ENCODE data around the gene CNNM1. TPM values are rescaled to one million over a fixed set of nuclear protein-coding genes. Genes with fewer than 3 reads are reported as not detected.

Gene CNNM1
- total and polyA plus RNA-seq, 2 experiments from 2014 or later, result 1.1 to 2.1 TPM

DNA sequence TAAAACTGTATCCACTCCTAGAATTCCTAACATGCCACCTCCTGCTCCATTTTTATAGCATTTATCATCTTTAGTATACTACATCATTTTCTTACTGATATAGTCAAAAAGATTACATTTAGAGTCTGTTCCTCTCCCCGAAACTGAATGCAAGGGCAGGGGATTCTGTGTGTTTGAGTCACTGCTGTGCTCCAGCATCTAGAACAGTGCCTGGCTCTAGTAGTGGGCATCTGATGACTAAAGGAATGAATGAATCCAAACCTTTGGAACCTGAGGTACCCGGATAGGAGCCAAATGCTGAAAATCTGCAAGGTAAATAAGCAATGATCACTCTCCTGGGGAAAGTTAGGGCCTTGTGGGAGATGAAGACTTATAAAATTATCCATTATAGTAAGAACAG lies 82.4 kb downstream of the CNNM1 start:
- Histone ChIP-seq H3K4me1 (ENCODE audit: insufficient read depth) (no peaks in the 10 kb centered on the region; the same call in 1 of the 2 replicates), H3K4me2 (ENCODE audit: unreplicated experiment) (no peak overlapping the region), H3F3A (ENCODE audit: insufficient read depth) (no peaks in the 10 kb centered on the region), H3K79me2 (ENCODE audit: insufficient read depth) (peaks cover 23% of the 10 kb centered on the region; the same call in 1 of the 2 replicates), H3K27ac (no peak overlapping the region), H2AFZ (no peak overlapping the region), H4K20me1 (ENCODE audit: insufficient read depth) (no peaks in the 10 kb centered on the region), H3K9me2 (ENCODE audit: insufficient read depth) (no peaks in the 10 kb centered on the region), H3K27me3 (replicated peaks; ENCODE audit: insufficient read depth) (no peaks in the 10 kb centered on the region), H3K9ac (no peak overlapping the region), H3K9me3 (ENCODE audit: low read depth) (no peaks in the 10 kb centered on the region), H3K4me3 (no peak overlapping the region), H3K36me3 (ENCODE audit: low read depth) (0 out of 2 replicates have a peak, but pooled peaks cover 5% of the 10 kb centered on the region)
- 92 to 98% methylated on average over 2 of the region's 2 CpGs for WGBS, 2 experiments (ENCODE audit: low coverage in 1 of 2, low lambda C conversion rate in 2 of 2, missing lambda C conversion rate in 2 of 2)
- DNase-seq, result no peak
- TF ChIP-seq EZH2phosphoT487 (IDR thresholded peaks at IDR 0.05; ENCODE audit: insufficient read depth, low read depth), result no peak
- TF ChIP-seq EZH2 (IDR thresholded peaks at IDR 0.05; ENCODE audit: insufficient read depth, poor library complexity, severe bottlenecking), result no peak
- in situ Hi-C loops (cut with MboI), result no loop called here

DNA sequence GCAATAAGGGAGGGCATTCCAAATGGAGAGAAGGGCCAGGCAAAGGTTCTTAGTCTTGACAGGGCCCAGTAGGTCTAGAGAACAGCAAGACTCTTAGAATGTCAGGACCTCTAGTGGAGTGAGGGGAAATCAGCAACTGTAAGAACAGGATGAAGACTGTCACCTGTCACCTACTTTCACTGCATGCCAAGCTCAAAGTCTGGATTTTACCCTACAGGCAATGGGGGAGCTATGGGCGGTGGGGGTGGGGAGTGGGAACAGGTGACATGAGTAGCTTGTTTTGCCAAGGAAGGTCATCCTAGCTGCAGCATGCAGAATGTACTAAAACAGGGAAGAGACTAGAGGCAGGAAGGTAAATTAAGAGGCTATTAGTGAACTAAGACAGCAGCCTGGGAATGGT lies 82.9 kb downstream of the CNNM1 start:
- TF ChIP-seq EZH2 (IDR thresholded peaks at IDR 0.05; ENCODE audit: insufficient read depth, poor library complexity, severe bottlenecking) (no peak), EZH2phosphoT487 (IDR thresholded peaks at IDR 0.05; ENCODE audit: insufficient read depth, low read depth) (no peak)
- no peak overlapping the region for H3K27ac ChIP-seq

DNA sequence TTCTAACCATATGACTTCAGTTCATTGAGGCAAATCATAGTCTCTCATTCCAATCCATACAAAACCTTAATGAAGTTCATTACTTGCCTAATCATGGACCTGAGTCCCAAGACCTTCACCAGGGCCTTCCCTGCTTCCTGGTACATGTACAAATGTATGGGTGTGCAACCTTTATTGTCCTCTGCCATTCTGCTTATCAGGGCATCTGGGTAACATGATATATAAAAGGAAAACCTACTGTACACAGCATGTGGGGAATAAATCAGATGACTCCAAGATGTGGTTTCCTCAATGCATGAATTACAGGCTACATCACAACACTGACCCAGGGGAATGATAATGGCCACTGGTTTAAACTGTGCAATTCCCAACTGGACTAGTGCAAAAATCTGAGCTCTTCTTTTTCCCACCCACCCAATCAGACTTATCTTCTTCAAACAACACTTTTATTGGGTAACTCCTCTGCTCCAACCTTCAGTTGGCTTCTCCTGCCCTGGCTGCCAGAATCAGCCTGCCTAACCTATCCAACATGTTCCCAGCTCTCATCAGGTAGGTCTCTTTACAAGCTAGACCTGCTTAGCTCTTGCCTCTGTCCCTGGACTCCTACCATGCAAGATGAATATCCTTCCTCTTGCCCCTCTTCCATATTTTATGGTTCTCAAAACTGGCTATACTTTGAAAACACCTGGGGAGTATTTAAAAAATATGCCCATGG lies 89.9 kb downstream of the CNNM1 start:
- Histone ChIP-seq H3K27me3 (replicated peaks; ENCODE audit: insufficient read depth) (no peaks in the 10 kb centered on the region), H3K27ac (no peak overlapping the region), H3K79me2 (ENCODE audit: insufficient read depth) (peaks cover 23% of the 10 kb centered on the region), H3K36me3 (ENCODE audit: low read depth) (peaks cover 11% of the 10 kb centered on the region; the same call in 1 of the 2 replicates), H3K4me1 (ENCODE audit: insufficient read depth) (no peaks in the 10 kb centered on the region), H3K9me3 (ENCODE audit: low read depth) (no peaks in the 10 kb centered on the region), H3K9me2 (ENCODE audit: insufficient read depth) (no peaks in the 10 kb centered on the region), H3K4me2 (ENCODE audit: unreplicated experiment) (no peak overlapping the region), H3K4me3 (no peak overlapping the region), H4K20me1 (ENCODE audit: insufficient read depth) (no peaks in the 10 kb centered on the region), H2AFZ (no peak overlapping the region), H3F3A (ENCODE audit: insufficient read depth) (no peaks in the 10 kb centered on the region), H3K9ac (no peak overlapping the region)
- DNase-seq, result no peak
- no peak for TF ChIP-seq EZH2phosphoT487 (IDR thresholded peaks at IDR 0.05; ENCODE audit: insufficient read depth, low read depth)
- in situ Hi-C loops (cut with MboI), result no loop called here

More for the DNA sequence above, 82.9 kb downstream of the CNNM1 start:
- H2AFZ ChIP-seq, result no peak overlapping the region
- H3K79me2 ChIP-seq (ENCODE audit: insufficient read depth), result peaks cover 23% of the 10 kb centered on the region; the same call in 1 of the 2 replicates
- no peaks in the 10 kb centered on the region for H3K36me3 ChIP-seq (ENCODE audit: low read depth)
- no peaks in the 10 kb centered on the region; the same call in 1 of the 2 replicates for H3K4me1 ChIP-seq (ENCODE audit: insufficient read depth)
- H3F3A ChIP-seq (ENCODE audit: insufficient read depth), result no peaks in the 10 kb centered on the region
- 93 to 100% methylated on average over 1 of the region's 1 CpG for WGBS, 2 experiments (ENCODE audit: low coverage in 1 of 2, low lambda C conversion rate in 2 of 2, missing lambda C conversion rate in 2 of 2)
- no peaks in the 10 kb centered on the region for H3K27me3 ChIP-seq (replicated peaks; ENCODE audit: insufficient read depth)
- no peaks in the 10 kb centered on the region for H4K20me1 ChIP-seq (ENCODE audit: insufficient read depth)
- in situ Hi-C loops (cut with MboI), result no loop called here
- H3K4me2 ChIP-seq (ENCODE audit: unreplicated experiment), result no peak overlapping the region
- no peaks in the 10 kb centered on the region for H3K9me2 ChIP-seq (ENCODE audit: insufficient read depth)
- DNase-seq, result no peak
- H3K9me3 ChIP-seq (ENCODE audit: low read depth), result no peaks in the 10 kb centered on the region
- H3K4me3 ChIP-seq, result no peak overlapping the region
- no peak overlapping the region for H3K9ac ChIP-seq

DNA sequence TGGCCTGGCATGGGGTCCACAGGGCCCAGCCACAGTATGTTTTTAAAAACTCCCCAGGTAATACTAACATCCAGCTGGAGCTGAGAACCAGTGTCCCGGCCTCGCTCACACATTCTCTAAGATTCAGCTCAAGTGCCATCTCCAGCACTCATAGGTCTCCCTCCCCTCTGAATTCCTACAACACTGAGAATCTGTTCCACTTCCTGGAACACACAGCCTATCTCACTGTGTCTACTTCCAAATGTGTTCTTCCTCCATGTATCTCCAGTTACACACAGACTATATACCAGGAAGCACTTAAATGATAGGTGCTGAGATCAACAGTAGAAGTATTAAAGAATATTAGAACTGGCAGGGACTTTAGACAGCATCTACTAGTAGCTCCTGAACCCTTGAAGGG lies 90.5 kb downstream of the CNNM1 start:
- TF ChIP-seq EZH2 (IDR thresholded peaks at IDR 0.05; ENCODE audit: insufficient read depth, poor library complexity, severe bottlenecking), result no peak
- TF ChIP-seq EZH2phosphoT487 (IDR thresholded peaks at IDR 0.05; ENCODE audit: insufficient read depth, low read depth), result no peak
- in situ Hi-C loops (cut with MboI), result no loop called here
- WGBS, 2 experiments (ENCODE audit: low coverage in 1 of 2, low lambda C conversion rate in 2 of 2, missing lambda C conversion rate in 2 of 2), result 100% methylated on average over 2 of the region's 2 CpGs

More for the DNA sequence above, 90.5 kb downstream of the CNNM1 start:
- DNase-seq, result no peak
- Histone ChIP-seq H3K4me1 (ENCODE audit: insufficient read depth) (no peaks in the 10 kb centered on the region), H3K4me2 (ENCODE audit: unreplicated experiment) (no peak overlapping the region), H3K9me2 (ENCODE audit: insufficient read depth) (no peaks in the 10 kb centered on the region), H3K9me3 (ENCODE audit: low read depth) (no peaks in the 10 kb centered on the region), H3K79me2 (ENCODE audit: insufficient read depth) (peaks cover 28% of the 10 kb centered on the region), H3K4me3 (no peak overlapping the region), H3K27ac (no peak overlapping the region), H3K9ac (no peak overlapping the region), H2AFZ (no peak overlapping the region), H3K36me3 (ENCODE audit: low read depth) (peaks cover 17% of the 10 kb centered on the region; the same call in 1 of the 2 replicates), H3K27me3 (replicated peaks; ENCODE audit: insufficient read depth) (no peaks in the 10 kb centered on the region), H4K20me1 (ENCODE audit: insufficient read depth) (no peaks in the 10 kb centered on the region), H3F3A (ENCODE audit: insufficient read depth) (no peaks in the 10 kb centered on the region)
